ENCODE measurements around the gene HSCB.
"Not testable (repeated sequence)": the region's sequence is repeated elsewhere in the genome, so short reads cannot be mapped to it uniquely, and the experiment has no call there.

Gene HSCB

GRCh38 chr22:28741785-28742561 lies at the start of gene HSCB, which contains the start of gene CHEK2:
TSS of gene HSCB (plus strand) at chr22:28742039. CDS start at chr22:28742096, 57 bp downstream.
TSS of gene CHEK2 (minus strand) at chr22:28741820. CDS start at chr22:28734721, 7,099 bp downstream.
- DNase-seq: peak; percentile 95

GRCh38 chr22:28693041-28693760 lies 48.6 kb upstream of the HSCB start:
- not testable (repeated sequence) for DNase-seq

GRCh38 chr22:28702891-28703290 lies 38.9 kb upstream of the HSCB start:
- DNase-seq: no peak

GRCh38 chr22:28703436-28703835 lies 38.4 kb upstream of the HSCB start:
- no peak for DNase-seq

GRCh38 chr22:28706845-28707244 lies 35.0 kb upstream of the HSCB start:
- DNase-seq: no peak

GRCh38 chr22:28710107-28710506 lies 31.7 kb upstream of the HSCB start:
- no peak for DNase-seq

- no peak for DNase-seq
Observed at GRCh38 chr22:28710576-28711191, 31.2 kb upstream of the HSCB start.

GRCh38 chr22:28711341-28711740 lies 30.5 kb upstream of the HSCB start:
- no peak for DNase-seq

- DNase-seq: no peak
Observed at GRCh38 chr22:28711820-28712777, 29.7 kb upstream of the HSCB start.

- DNase-seq: no peak
Observed at GRCh38 chr22:28714043-28714628, 27.7 kb upstream of the HSCB start.

- DNase-seq: no peak
Observed at GRCh38 chr22:28715611-28716010, 26.2 kb upstream of the HSCB start.

- DNase-seq: no peak
Observed at GRCh38 chr22:28716686-28717085, 25.2 kb upstream of the HSCB start.

GRCh38 chr22:28718044-28718443 lies 23.8 kb upstream of the HSCB start:
- no peak for DNase-seq

- no peak for DNase-seq
Observed at GRCh38 chr22:28728002-28728401, 13.8 kb upstream of the HSCB start.

- DNase-seq: no peak
Observed at GRCh38 chr22:28728621-28729313, 13.1 kb upstream of the HSCB start.

GRCh38 chr22:28730179-28730578 lies 11.7 kb upstream of the HSCB start:
- DNase-seq: no peak

- DNase-seq: no peak
Observed at GRCh38 chr22:28734393-28734792, 7.4 kb upstream of the HSCB start.

GRCh38 chr22:28736301-28737155 lies 5.3 kb upstream of the HSCB start:
- DNase-seq: no peak

- no peak for DNase-seq
Observed at GRCh38 chr22:28737701-28738100, 4.1 kb upstream of the HSCB start.

GRCh38 chr22:28738876-28739275 lies 3.0 kb upstream of the HSCB start:
- not testable (repeated sequence) for DNase-seq
